HepG2 (cell line): ENCODE results near the gene ARHGAP10.

Experiments
- NFE2L2 ChIP-seq: fragments of 150-350 bp; IDR thresholded peaks from 2 replicates; pipeline ENCODE4 v1.6.1; 2014; ENCODE audit warnings: low read length
- POLR2AphosphoS5 ChIP-seq: IDR thresholded peaks from 2 replicates; pipeline ENCODE4 v1.6.1; 2012; ENCODE audit warnings: low read depth, low read length
- REL ChIP-seq: sonication (generic); formaldehyde crosslinking; conservative IDR thresholded peaks from 2 replicates; pipeline ENCODE4 v1.8.0; 2022; ENCODE audit warnings: mild to moderate bottlenecking, missing genetic modification reagents, moderate library complexity
- SNAPC4 ChIP-seq: sonication (generic); formaldehyde crosslinking; IDR thresholded peaks from 2 replicates; pipeline ENCODE4 v1.4.0; 2020; ENCODE audit warnings: mild to moderate bottlenecking, missing genetic modification reagents
- SRSF4 ChIP-seq: fragments of 200-400 bp; formaldehyde crosslinking; IDR thresholded peaks from one replicate; pipeline ENCODE4 v1.6.1; 2018; ENCODE audit warnings: mild to moderate bottlenecking, low read depth, low read length, moderate library complexity; ENCODE audit not compliant: poor library complexity, severe bottlenecking
- TAF1 ChIP-seq: sonication (generic); formaldehyde crosslinking; IDR thresholded peaks from 2 replicates; pipeline ENCODE4 v1.4.0; 2020; ENCODE audit warnings: missing genetic modification reagents
- ZNF570 ChIP-seq: sonication (generic); formaldehyde crosslinking; IDR thresholded peaks from 2 replicates; pipeline ENCODE4 v1.4.0; 2020; ENCODE audit warnings: mild to moderate bottlenecking, missing genetic modification reagents, borderline replicate concordance

DNA sequence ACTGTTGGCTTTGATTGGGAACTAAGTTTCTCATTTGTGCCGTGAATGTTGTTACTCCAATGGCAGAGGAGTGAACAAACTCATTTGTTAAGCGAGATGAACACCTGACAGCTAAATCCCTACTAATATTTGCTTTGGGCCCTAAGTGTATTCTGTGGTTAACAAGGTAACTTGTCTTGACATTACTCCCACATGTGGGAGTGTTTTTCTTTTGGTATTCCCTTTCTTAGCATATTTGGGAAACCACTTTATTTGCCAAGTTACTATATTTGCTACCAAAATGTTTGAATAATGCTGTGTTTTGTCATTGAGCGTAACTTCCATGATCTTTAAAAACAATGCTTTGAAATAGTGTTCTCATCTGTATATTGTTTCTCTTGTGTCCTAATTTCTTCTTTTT is 82.5 kb downstream of the ARHGAP10 start:
- TF ChIP-seq SNAPC4 (CRISPR knock-in tag) = no peak
- no peak for TF ChIP-seq TAF1 (CRISPR knock-in tag)
- no peak for TF ChIP-seq ZNF570 (CRISPR knock-in tag)
- TF ChIP-seq REL = no peak
- TF ChIP-seq NFE2L2 = no peak
- no peak for TF ChIP-seq POLR2AphosphoS5
- no peak for TF ChIP-seq SRSF4
